Measurements from ENCODE around the gene SAMD8. TPM values are rescaled to one million over a fixed set of nuclear protein-coding genes. Genes with fewer than 3 reads are reported as not detected.

SAMD8 gene
- 17.7 and 17.9 TPM in 2 replicates for total RNA-seq

DNA sequence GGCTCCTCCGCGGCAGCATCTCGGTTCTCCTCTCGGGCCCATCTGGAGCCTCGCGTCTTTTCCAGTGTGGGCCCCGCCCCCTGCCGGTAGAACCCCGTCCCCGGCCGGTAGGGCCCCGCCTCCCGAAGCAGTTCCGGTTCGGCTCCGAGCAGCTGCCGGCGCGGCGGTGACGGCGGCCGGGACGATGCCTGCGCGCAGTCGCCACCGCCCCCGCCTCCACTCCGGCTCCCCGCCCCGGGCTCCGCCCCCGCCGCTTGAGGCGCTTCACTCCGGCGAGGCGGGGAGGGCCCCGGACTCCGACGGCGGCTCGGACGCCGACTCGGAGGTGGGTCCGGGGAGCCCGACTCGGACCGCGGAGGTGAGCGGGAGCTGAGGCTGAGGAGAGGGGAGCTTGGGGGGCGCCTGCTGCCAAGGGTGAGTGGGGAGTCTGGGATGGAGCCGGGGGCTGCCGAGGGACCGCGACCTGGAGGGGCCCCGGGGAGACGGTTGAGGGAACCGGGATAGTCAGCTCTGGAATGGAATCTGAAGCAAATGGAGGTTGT is at the start of gene SAMD8:
SAMD8 (plus strand) TSS at position 292 of the 542 bp plus-strand sequence. CDS start 38,873 bp downstream, outside the sequence.
- Mint-ChIP-seq H3K4me3 (peak within 1 kb of the TSS; percentile 91), H3K4me1 (peaks cover 33% of the 10 kb centered on the region), H3K27ac (peak within 1 kb of the TSS; percentile 98), H3K9me3 (no peaks in the 10 kb centered on the region), H3K36me3 (ENCODE audit: low read depth) (peaks cover 11% of the 10 kb centered on the region), H3K27me3 (no peaks in the 10 kb centered on the region)
- peak; percentile 99 for DNase-seq
- intact Hi-C loops (cut with micrococcal nuclease) = loop anchor here (1.0 to 10.0 kb wide), 5 partner anchors 69 to 937 kb away; partner anchors contain the start of gene VDAC2

DNA sequence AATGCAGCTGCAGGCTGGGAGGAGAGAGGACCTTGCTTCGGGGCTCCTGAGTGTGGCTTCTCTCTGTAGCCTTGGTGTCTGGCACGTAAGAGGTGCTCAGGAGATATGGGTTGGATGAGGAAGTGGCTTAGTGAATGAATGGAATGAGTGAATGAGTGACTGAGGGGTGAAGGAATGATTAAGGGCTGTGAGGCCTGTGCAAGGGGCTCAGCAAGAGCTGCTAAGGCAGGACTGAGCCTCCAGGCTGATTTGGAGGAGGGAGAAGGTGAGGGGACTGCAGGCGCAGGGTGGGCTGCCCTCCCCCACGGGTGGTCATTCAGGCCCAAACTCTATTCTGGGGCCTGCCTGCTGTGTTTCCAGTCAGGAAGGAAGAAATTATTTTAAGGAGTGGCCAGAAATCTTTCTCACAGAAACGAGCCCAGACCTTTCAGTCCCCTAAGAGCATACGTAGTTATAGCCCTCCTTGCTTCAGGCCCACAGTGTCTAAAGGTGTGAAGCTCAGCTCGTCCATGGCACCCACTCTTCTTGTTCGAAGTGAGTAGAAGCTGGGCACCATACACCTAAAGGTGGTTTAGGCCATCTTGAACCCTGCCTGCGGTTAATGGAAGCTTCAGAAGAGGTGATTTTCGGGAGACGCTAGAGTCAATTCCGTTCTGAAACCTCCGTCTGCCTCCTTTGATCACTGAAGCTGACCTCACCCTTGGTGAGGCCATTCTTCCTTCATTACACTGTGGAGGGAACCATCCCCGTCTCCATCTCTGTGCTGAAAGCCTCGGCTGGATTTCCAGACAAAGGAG is 49.5 kb upstream of the SAMD8 start:
- Mint-ChIP-seq H3K4me3 (no peak overlapping the region), H3K27me3 (no peaks in the 10 kb centered on the region), H3K36me3 (ENCODE audit: low read depth) (no peaks in the 10 kb centered on the region), H3K9me3 (no peaks in the 10 kb centered on the region), H3K27ac (no peak overlapping the region), H3K4me1 (no peaks in the 10 kb centered on the region)
- no peak for DNase-seq
- intact Hi-C loops (cut with micrococcal nuclease) = no loop called here

DNA sequence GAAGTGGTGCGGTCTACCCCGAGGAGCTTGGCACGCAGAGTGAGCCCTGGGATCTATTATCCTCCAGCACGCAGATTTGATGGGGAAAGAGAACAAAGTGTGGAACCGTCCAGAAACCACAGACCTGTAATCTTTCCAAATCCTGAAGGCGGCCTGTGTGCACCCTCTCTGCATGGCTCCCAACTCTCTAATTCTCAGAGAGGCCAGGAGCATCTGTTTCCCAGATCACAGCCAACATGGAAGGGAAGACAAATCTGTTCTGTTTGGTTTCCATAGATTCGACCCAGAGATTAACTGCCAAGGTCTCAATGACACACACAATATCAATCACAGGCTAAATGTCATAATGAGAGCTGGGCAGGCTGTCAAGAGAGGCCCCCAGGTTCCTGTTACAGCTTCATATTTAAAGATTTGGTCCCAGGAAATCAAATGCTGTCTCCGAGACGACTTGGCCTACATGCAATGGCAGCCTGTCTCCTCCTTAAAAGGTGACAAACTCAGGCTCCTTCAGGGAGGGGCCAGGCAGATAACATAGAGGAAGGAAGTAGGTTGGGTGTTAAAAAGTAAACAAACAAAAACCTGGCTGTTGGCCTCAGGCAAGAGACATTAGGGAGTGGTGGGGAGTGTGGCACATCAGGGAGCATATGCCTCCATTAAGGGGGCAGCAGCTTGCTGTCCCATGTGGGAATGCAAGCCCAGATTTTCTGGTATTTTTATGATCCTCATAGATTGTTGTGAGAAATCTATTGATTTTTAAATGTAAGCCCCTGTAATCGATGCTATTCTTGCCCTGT is 48.8 kb upstream of the SAMD8 start:
- H3K27ac Mint-ChIP-seq = no peak overlapping the region
- DNase-seq = no peak
- no peaks in the 10 kb centered on the region for H3K27me3 Mint-ChIP-seq
- H3K4me1 Mint-ChIP-seq = no peaks in the 10 kb centered on the region
- H3K4me3 Mint-ChIP-seq = no peak overlapping the region
- intact Hi-C loops (cut with micrococcal nuclease) = no loop called here
- no peaks in the 10 kb centered on the region for H3K9me3 Mint-ChIP-seq
- no peaks in the 10 kb centered on the region for H3K36me3 Mint-ChIP-seq (ENCODE audit: low read depth)

DNA sequence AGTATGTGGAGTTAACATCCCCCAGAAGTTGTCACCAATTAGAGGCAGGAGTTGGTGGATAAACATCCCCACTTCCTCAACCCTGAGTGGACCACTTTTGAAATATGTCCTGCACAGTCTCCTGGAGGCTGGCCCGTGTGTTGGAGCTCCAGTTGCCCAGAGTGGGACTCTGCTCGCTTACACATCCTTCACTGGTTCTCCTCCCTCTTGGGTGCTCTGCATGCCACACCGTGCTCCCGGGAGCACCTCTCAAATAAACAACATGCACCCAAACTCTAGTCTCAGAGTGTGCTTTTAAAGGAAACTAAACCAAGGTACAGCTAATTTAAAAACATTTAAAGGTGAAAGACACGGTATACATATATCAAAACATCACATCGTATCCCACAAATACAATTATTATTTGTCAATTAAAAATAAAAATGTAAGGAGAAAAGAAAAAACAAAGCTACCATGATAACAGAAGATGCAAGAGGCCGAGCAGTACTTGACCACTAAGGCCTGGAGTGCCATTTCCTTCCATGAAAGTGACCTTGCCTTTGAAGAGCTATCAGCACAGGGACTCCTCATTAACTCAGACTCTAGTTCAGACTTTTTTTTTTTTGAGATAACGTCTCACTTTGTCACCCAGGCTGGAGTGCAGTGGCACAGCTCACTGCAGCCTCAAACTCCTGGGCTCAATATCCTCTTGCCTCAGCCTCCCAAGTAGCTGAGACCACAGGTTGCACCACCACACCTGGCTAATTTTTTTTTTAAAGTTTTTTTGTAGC is 47.8 kb upstream of the SAMD8 start:
- H3K27me3 Mint-ChIP-seq = no peaks in the 10 kb centered on the region
- H3K9me3 Mint-ChIP-seq = no peaks in the 10 kb centered on the region
- no peaks in the 10 kb centered on the region for H3K4me1 Mint-ChIP-seq
- no peak for DNase-seq
- intact Hi-C loops (cut with micrococcal nuclease) = no loop called here
- H3K36me3 Mint-ChIP-seq (ENCODE audit: low read depth) = no peaks in the 10 kb centered on the region
- H3K27ac Mint-ChIP-seq = no peak overlapping the region
- H3K4me3 Mint-ChIP-seq = no peak overlapping the region

DNA sequence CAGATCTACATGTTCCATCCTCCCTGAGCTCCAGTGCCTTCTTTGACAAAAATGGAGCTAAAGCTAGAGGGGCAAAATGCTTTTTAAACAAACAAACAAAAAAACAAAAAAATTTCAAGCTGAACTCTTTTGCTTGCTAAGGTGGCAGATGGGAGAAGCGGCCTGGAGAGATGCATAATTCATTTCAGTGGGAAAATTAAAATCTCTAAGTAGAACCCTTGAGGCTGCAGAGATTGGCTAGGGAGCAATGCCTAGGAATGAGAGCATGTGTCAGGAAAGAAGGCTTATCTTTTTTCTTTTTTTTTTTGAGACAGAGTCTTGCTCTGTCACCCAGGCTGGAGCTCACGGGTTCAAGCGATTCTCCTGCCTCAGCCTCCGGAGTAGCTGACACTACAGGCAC is 46.4 kb upstream of the SAMD8 start:
- H3K9me3 Mint-ChIP-seq = no peaks in the 10 kb centered on the region
- H3K27me3 Mint-ChIP-seq = no peaks in the 10 kb centered on the region
- no peak overlapping the region for H3K4me3 Mint-ChIP-seq
- H3K4me1 Mint-ChIP-seq = no peaks in the 10 kb centered on the region
- intact Hi-C loops (cut with micrococcal nuclease) = no loop called here
- H3K27ac Mint-ChIP-seq = no peak overlapping the region
- H3K36me3 Mint-ChIP-seq (ENCODE audit: low read depth) = no peaks in the 10 kb centered on the region
- DNase-seq = no peak

DNA sequence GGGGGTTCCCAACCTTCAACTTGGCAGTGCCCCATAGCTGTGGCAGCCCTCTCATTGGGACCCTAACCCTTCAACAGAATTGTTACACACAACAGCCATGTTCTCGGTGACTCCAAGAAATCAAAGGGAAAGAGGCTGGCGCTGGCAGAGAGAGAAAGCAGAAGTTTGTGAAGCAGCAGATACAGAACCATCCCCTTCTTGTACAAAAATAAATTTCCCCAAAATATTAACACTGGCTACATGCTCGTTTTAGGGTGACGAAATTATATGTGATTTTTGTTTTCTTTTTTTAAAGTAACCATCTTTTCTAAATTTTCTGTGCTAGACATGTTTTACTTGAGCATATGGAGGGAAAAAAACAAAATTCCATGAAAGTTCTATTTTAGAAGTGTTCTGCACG is 45.2 kb upstream of the SAMD8 start:
- no peak overlapping the region for H3K4me3 Mint-ChIP-seq
- no peak overlapping the region for H3K27ac Mint-ChIP-seq
- no peaks in the 10 kb centered on the region for H3K27me3 Mint-ChIP-seq
- no peaks in the 10 kb centered on the region for H3K9me3 Mint-ChIP-seq
- H3K36me3 Mint-ChIP-seq (ENCODE audit: low read depth) = no peaks in the 10 kb centered on the region
- H3K4me1 Mint-ChIP-seq = peaks cover 6% of the 10 kb centered on the region
- no peak for DNase-seq
- intact Hi-C loops (cut with micrococcal nuclease) = no loop called here

DNA sequence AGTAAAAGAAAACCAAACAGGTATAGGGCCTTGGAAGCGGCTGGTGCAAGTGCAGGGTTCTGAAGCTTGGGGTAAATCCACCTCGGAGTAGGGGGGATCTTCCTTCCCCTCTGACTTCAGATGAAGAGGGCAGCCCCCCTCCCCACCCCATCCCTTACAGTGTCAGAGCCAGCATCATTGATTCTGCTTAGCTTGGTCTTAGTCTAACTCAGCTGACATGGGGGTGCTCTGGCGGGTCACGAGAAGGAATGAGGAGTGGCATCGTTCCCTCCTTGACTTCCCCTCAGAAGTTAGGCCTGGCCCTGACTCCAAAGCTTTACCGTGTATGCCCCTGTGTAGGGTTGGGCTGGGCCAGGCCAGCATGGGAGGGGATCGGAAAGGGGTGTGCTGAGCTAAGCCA is 44.2 kb upstream of the SAMD8 start:
- H3K9me3 Mint-ChIP-seq = no peaks in the 10 kb centered on the region
- intact Hi-C loops (cut with micrococcal nuclease) = no loop called here
- H3K4me3 Mint-ChIP-seq = no peak overlapping the region
- no peaks in the 10 kb centered on the region for H3K27me3 Mint-ChIP-seq
- no peaks in the 10 kb centered on the region for H3K36me3 Mint-ChIP-seq (ENCODE audit: low read depth)
- no peak for DNase-seq
- peaks cover 6% of the 10 kb centered on the region for H3K4me1 Mint-ChIP-seq
- H3K27ac Mint-ChIP-seq = no peak overlapping the region

DNA sequence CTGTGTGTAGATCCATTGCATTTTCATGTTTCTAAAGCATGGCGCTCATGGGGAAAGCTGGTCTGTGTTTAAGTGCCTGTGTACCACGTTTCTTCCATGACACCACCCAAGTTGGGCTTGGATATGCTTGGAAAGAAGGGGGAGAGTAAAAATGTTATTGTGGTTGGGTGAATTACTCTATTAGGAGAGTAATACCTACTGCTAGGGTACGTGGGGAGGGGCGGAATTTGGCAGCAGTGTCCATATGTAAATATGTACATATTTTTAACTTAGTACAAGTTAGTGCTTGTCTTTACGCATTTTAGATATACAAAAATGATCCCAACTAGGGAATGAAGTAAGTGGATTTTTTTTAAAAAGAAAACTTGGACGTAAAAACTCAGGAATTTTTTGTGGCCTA is 42.9 kb upstream of the SAMD8 start:
- Mint-ChIP-seq H3K36me3 (ENCODE audit: low read depth) (no peaks in the 10 kb centered on the region), H3K4me1 (peaks cover 6% of the 10 kb centered on the region), H3K4me3 (no peak overlapping the region), H3K27me3 (no peaks in the 10 kb centered on the region), H3K9me3 (no peaks in the 10 kb centered on the region), H3K27ac (no peak overlapping the region)
- intact Hi-C loops (cut with micrococcal nuclease) = no loop called here
- no peak for DNase-seq

DNA sequence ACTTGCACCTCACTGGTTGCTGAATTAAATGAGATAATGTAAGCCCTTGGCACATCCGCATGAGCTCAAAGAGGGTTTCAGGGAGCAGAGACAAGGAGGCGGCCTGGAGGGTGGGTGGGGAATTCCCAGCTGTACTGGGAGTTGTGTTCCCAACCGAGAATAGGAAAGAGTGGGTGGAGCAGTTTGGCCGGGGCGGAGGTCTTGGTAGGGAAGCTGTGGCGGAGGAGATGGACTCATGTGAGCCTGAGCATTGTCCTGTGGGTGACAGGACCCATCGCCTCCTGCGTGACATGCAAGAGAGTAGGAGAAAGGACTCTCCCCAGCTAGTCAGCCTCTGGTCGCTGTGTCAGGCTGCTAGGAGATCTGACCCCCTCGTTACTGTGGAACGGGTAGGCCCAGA is 41.0 kb upstream of the SAMD8 start:
- peaks cover 12% of the 10 kb centered on the region for H3K4me1 Mint-ChIP-seq
- H3K27me3 Mint-ChIP-seq = no peaks in the 10 kb centered on the region
- DNase-seq = no peak
- H3K27ac Mint-ChIP-seq = no peak overlapping the region
- no peaks in the 10 kb centered on the region for H3K36me3 Mint-ChIP-seq (ENCODE audit: low read depth)
- H3K9me3 Mint-ChIP-seq = no peaks in the 10 kb centered on the region
- H3K4me3 Mint-ChIP-seq = no peak overlapping the region
- intact Hi-C loops (cut with micrococcal nuclease) = no loop called here

DNA sequence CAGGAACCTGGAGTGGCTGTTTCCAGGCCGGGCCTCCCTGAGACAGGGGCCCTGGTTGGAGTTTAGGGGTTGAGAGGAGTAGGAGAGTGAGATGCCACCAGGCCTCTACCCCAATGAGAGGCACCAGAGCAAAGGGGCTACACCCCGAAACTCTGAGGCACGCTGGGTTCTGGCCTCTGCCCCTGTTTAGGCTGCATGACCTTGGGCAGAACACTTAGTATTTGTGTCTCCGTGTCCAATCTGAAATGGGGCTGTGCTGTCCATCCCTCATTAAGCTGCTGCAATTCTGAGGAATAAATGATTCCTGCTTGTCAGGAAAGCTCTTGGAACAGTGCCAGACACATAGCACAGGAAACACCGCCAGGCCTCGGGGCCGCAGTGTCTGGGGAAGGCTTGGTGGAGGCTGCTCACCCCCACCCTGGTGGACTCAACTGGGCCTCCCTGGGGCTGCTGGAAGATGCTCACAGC is 40.5 kb upstream of the SAMD8 start:
- Mint-ChIP-seq H3K27me3 (no peaks in the 10 kb centered on the region), H3K9me3 (no peaks in the 10 kb centered on the region), H3K4me1 (peaks cover 12% of the 10 kb centered on the region), H3K27ac (no peak overlapping the region), H3K4me3 (no peak overlapping the region), H3K36me3 (ENCODE audit: low read depth) (no peaks in the 10 kb centered on the region)
- intact Hi-C loops (cut with micrococcal nuclease) = no loop called here
- DNase-seq = no peak

DNA sequence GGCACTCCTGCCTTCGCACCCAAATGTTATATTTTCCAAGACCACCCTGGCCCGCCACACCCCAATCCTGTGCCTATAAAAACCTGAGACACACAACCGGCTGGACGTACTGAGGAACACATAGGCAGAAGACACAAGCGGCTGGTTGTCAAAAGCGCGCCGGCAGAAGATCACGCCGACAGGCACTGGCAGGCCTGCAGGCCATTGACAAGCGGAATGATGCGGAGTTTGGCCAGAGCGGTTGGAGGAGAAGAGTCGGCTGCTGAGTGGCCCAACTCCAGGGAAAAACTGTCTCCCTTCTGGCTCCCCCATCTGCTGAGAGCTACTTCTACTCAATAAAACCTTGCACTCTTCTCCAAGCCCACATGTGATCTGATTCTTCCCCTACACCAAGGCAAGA is 39.7 kb upstream of the SAMD8 start:
- peaks cover 12% of the 10 kb centered on the region for H3K4me1 Mint-ChIP-seq
- H3K9me3 Mint-ChIP-seq = no peaks in the 10 kb centered on the region
- H3K4me3 Mint-ChIP-seq = no peak overlapping the region
- intact Hi-C loops (cut with micrococcal nuclease) = no loop called here
- no peak for DNase-seq
- H3K27ac Mint-ChIP-seq = no peak overlapping the region
- no peaks in the 10 kb centered on the region for H3K27me3 Mint-ChIP-seq
- no peaks in the 10 kb centered on the region for H3K36me3 Mint-ChIP-seq (ENCODE audit: low read depth)

DNA sequence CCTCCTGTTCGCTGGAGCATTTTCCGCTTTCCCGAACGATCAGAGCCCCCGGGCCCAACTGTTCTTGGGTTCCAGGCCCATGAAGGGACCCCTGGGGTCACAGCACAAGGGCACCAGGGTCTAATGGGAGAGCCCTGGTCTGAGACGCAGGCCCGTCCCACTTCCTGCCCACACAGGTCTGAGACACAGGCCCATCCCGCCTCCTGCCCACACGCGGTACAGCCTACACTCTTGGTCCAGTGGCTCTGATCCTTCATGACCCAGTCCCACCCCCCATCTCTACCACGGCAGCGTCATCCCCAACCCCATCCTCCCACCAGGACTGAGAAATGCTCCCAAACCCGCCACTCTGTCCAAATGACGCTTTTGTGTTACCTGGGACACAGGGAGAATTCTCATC is 38.7 kb upstream of the SAMD8 start:
- Mint-ChIP-seq H3K27me3 (no peaks in the 10 kb centered on the region), H3K4me1 (peaks cover 12% of the 10 kb centered on the region), H3K4me3 (no peak overlapping the region), H3K27ac (no peak overlapping the region), H3K36me3 (ENCODE audit: low read depth) (no peaks in the 10 kb centered on the region), H3K9me3 (no peaks in the 10 kb centered on the region)
- DNase-seq = no peak
- intact Hi-C loops (cut with micrococcal nuclease) = no loop called here

DNA sequence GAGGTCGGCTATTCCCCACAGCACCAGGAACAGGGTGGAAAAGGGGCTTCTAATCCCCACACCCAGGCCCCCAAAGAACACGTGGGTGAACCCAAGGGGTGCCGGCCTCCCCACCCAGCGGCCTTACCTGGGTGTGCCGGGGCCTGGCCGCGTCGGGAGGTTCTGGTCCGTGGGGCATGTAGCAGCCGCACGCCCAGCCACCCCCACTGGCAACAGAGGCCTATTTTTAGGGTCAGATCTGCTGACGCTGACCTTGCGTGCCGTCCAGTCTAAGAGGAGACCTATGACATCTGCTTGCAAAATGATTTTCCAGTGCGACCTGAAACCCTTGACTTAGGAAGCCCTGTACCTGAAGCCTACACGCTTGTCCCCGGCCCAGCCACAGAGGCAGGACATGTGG is 38.0 kb upstream of the SAMD8 start:
- H3K27ac Mint-ChIP-seq = no peak overlapping the region
- no peak for DNase-seq
- H3K9me3 Mint-ChIP-seq = no peaks in the 10 kb centered on the region
- no peak overlapping the region for H3K4me3 Mint-ChIP-seq
- no peaks in the 10 kb centered on the region for H3K36me3 Mint-ChIP-seq (ENCODE audit: low read depth)
- no peaks in the 10 kb centered on the region for H3K27me3 Mint-ChIP-seq
- intact Hi-C loops (cut with micrococcal nuclease) = no loop called here
- peaks cover 12% of the 10 kb centered on the region for H3K4me1 Mint-ChIP-seq

Measured in activated CD4-positive, alpha-beta T cell treated with anti-CD3 and anti-CD28 coated beads, Interleukin-2, amount 10 ng/mL, durations not matched to agents 24 days and 14 days (primary cell).